Nephron (organoid): ENCODE data around the gene FBXO31.
A peak's percentile ranks its signal among the peaks of the same experiment; 100 is the strongest.

ENCODE experiments used
- H3K27ac Mint-ChIP-seq, 3 experiments: 2 replicates each; pipeline ENCODE4 v1.8.0; 2020; ENCODE audit warnings: mixed read lengths in 3 of 3, mild to moderate bottlenecking in 2 of 3, moderate library complexity in 1 of 3
- H3K27me3 Mint-ChIP-seq: 2 replicates; pipeline ENCODE4 v1.8.0; 2021; ENCODE audit warnings: low read depth, mild to moderate bottlenecking, moderate library complexity, mixed read lengths
- H3K36me3 Mint-ChIP-seq: 2 replicates; pipeline ENCODE4 v1.8.0; 2020; ENCODE audit warnings: low read depth, mixed read lengths
- H3K4me1 Mint-ChIP-seq: 2 replicates; pipeline ENCODE4 v1.8.0; 2020; ENCODE audit warnings: mixed read lengths
- H3K4me3 Mint-ChIP-seq, 3 experiments: 2 replicates each; pipeline ENCODE4 v1.8.0; 2020; ENCODE audit warnings: mild to moderate bottlenecking in 3 of 3, mixed read lengths in 3 of 3, moderate library complexity in 2 of 3
- H3K9me3 Mint-ChIP-seq: 2 replicates; pipeline ENCODE4 v1.8.0; 2020; ENCODE audit warnings: mixed read lengths
- TF ChIP-seq, protein P1 (sequence below), 3 experiments: fragments of 200-600 bp; sonication (generic); IDR thresholded peaks; one replicate each; pipeline ENCODE4 v1.5.0; 2021; ENCODE audit warnings: antibody characterized with exemption in 3 of 3; ENCODE audit not compliant: unreplicated experiment in 3 of 3

FBXO31 gene

DNA sequence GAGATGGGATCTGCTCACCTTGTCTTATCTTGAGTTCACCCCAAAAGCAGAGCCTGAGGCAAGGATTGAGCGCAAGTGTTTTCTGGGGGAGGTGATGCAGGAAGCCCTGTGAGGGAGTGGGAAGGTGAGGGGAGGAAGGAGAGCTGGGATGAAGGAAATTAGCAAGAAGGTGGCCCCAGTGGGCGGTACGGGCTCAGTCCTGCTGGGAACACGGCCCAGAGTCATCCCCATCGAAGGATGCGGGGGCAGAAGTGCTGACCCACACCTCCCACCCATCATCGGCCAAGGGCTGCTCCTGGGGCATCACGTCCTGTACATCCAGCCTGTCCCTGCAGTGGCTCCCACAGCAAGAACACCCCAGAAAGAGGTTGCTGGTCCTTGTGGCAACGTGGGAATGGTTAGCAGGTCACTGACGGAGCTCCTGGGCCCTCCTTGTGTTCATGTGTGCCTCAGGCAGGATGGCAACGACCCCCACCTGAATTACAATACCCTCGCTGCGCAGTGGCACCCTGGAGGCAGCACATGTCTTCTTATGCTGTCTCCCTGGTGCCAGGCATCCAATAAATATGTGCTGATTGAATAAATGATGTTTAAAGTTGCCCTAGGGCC is 84.6 kb downstream of the FBXO31 start:
- Mint-ChIP-seq H3K27ac (no peak overlapping the region), H3K4me1 (no peaks in the 10 kb centered on the region), H3K36me3 (no peaks in the 10 kb centered on the region), H3K4me3 (no peak overlapping the region), H3K27me3 (peaks cover 4% of the 10 kb centered on the region), H3K9me3 (no peaks in the 10 kb centered on the region)
- TF ChIP-seq, protein P1, sequence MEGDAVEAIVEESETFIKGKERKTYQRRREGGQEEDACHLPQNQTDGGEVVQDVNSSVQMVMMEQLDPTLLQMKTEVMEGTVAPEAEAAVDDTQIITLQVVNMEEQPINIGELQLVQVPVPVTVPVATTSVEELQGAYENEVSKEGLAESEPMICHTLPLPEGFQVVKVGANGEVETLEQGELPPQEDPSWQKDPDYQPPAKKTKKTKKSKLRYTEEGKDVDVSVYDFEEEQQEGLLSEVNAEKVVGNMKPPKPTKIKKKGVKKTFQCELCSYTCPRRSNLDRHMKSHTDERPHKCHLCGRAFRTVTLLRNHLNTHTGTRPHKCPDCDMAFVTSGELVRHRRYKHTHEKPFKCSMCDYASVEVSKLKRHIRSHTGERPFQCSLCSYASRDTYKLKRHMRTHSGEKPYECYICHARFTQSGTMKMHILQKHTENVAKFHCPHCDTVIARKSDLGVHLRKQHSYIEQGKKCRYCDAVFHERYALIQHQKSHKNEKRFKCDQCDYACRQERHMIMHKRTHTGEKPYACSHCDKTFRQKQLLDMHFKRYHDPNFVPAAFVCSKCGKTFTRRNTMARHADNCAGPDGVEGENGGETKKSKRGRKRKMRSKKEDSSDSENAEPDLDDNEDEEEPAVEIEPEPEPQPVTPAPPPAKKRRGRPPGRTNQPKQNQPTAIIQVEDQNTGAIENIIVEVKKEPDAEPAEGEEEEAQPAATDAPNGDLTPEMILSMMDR (IDR thresholded peaks at IDR 0.05; ENCODE audit: unreplicated experiment in 3 of 3): no peak

DNA sequence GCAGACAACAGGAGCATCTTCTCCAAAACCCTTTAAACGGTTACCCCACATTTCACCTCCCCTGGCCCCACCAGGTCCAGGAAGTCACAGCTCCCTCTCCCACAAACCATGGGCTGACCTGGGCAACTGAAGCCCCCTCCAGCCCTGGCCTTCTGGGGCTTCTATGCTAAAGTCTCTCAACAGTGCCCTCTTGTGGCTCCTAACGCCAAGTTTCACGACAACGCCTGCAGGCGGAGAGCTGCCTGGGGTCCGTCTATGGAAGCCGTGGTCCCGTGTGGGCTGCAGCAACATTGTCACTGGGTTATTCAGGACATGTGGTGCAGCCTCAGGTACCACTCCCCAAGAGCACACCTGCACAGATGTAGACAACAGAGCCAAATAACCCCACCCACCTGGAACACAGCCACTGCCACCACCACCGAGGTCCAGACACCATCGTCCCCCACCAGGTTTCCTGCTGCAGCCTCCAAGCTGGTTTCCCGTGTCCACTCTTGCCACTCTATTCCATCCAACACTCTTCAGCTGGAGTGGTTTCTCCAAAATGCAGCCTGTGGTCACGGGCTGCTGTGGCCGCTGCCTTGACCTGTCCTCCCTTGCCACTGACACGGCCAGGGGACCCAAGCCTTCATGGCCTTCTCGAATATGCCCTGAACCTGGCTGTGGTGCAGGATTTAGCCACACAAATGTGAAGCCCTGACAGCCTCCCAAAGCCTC is 85.5 kb downstream of the FBXO31 start:
- Mint-ChIP-seq H3K9me3 (no peaks in the 10 kb centered on the region), H3K4me3 (no peak overlapping the region), H3K4me1 (no peaks in the 10 kb centered on the region), H3K27me3 (peaks cover 4% of the 10 kb centered on the region), H3K27ac (peak overlapping the region in 1 of 3 experiments; percentile 31), H3K36me3 (no peaks in the 10 kb centered on the region)
- TF ChIP-seq, protein P1 (IDR thresholded peaks at IDR 0.05; ENCODE audit: unreplicated experiment in 3 of 3): peak; percentile 53 to 62 (median 58)

DNA sequence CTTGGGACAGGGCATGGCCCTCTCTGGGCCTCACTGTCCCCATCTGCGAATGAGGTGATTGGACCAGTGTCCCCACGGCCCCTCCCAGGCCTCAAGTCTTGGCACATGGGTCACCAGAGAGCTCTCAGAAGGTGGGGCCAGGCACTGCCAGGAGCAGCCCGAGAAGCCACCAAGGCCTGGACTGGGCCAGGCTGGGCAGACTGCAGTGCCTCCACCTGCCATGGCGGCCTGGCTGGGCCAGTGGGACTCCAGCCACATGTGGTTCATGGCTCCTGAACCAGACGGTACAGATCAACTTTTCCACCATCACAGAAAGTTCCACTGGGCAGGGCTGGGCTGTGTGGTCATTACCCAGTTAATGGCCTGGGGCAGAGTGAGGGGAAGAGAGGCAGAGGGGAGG is 86.2 kb downstream of the FBXO31 start:
- Mint-ChIP-seq H3K27me3 (peaks cover 4% of the 10 kb centered on the region), H3K4me3 (no peak overlapping the region), H3K9me3 (no peaks in the 10 kb centered on the region), H3K27ac (no peak overlapping the region), H3K36me3 (peaks cover 3% of the 10 kb centered on the region), H3K4me1 (no peaks in the 10 kb centered on the region)
- TF ChIP-seq, protein P1 (IDR thresholded peaks at IDR 0.05; ENCODE audit: unreplicated experiment in 3 of 3): no peak

DNA sequence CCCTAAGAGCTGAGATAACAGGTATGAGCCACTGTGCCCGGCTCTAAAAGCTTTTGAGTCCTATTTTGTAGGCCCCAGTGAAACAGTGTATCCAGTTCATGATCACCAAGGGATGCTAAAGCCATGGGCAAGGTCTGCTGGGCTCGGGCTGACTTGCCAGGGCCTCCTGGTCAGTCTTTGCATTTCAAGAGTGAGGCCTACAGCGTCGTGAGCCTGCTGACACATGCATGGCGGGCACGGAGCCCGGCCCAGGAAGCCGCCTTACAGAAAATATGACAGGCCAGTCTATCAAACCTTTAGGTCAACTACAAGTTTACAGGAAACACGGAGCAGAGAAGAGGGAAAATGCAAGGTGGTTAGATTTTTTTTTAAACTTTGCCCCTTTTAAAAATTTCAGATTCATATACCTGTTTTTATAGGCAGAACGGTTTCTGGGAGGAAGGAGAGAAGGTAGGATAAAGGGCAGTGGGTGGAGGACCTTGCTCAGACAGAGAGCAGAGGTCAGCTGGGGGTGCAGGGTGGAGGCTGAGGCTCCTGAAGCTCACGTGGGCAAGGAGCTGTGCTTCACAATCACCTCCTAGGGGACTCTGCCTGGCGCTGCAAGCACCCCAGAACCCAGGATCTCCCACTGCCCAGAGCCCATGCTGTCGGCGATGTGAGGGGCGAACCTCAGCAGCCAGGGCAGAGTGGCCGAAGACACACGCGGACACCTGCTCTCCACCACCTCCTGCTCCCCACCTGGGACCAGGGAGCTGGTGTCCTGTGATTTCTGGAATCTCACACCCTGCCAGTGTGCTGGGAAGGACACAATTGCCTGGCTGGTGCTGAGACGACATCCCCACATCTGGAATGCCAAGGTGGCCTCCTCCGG is 87.7 kb downstream of the FBXO31 start:
- Mint-ChIP-seq H3K4me1 (no peaks in the 10 kb centered on the region), H3K36me3 (peaks cover 3% of the 10 kb centered on the region), H3K4me3 (no peak overlapping the region), H3K9me3 (peaks cover 2% of the 10 kb centered on the region), H3K27ac (no peak overlapping the region), H3K27me3 (peaks cover 9% of the 10 kb centered on the region)
- TF ChIP-seq, protein P1 (IDR thresholded peaks at IDR 0.05; ENCODE audit: unreplicated experiment in 3 of 3): no peak

DNA sequence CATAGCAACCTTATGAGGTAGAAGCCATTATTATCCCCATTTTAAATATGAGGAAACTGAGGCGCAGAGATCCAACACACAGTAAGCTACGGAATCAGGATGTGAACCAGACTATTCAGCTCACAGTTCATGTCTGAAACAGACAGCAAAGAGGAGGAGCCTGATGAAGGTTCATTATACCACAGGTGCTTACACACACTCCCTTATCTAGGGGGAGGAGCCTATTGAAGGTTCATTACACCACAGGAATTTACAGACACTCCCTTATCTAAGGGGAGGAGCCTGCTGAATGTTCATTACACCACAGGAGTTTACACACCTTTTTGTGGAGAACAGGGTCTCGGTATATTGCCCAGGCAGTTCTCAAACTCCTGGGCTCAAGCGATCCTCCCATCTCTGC is 88.3 kb downstream of the FBXO31 start:
- TF ChIP-seq, protein P1 (IDR thresholded peaks at IDR 0.05; ENCODE audit: unreplicated experiment in 3 of 3): no peak
- Mint-ChIP-seq H3K36me3 (peaks cover 3% of the 10 kb centered on the region), H3K27me3 (peaks cover 9% of the 10 kb centered on the region), H3K9me3 (peaks cover 2% of the 10 kb centered on the region), H3K4me1 (no peaks in the 10 kb centered on the region), H3K27ac (no peak overlapping the region), H3K4me3 (no peak overlapping the region)
